Keratinocyte (primary cell): ENCODE results near the gene TRIM60.
"Not testable (repeated sequence)": the region's sequence is repeated elsewhere in the genome, so short reads cannot be mapped to it uniquely, and the experiment has no call there.

Experiments
- EZH2 ChIP-seq: IDR thresholded peaks from one replicate; pipeline ENCODE4 v1.6.1; 2012; ENCODE audit warnings: inconsistent platforms, mild to moderate bottlenecking, low read length, moderate library complexity
- TF ChIP-seq, protein P1 (sequence below), 3 experiments: IDR thresholded peaks in 1 of 3; conservative IDR thresholded peaks in 1 of 3; optimal IDR thresholded peaks in 1 of 3; 2 replicates in 2 of 3; 3 replicates in 1 of 3; pipeline versions ENCODE3 to v1.5.1; 2011; ENCODE audit warnings: low read length in 3 of 3, mild to moderate bottlenecking in 3 of 3, moderate library complexity in 2 of 3, control low read depth in 1 of 3, inconsistent platforms in 1 of 3; ENCODE audit not compliant: insufficient read depth in 2 of 3; ENCODE audit errors: extremely low read depth in 1 of 3

- TF ChIP-seq, protein P1, sequence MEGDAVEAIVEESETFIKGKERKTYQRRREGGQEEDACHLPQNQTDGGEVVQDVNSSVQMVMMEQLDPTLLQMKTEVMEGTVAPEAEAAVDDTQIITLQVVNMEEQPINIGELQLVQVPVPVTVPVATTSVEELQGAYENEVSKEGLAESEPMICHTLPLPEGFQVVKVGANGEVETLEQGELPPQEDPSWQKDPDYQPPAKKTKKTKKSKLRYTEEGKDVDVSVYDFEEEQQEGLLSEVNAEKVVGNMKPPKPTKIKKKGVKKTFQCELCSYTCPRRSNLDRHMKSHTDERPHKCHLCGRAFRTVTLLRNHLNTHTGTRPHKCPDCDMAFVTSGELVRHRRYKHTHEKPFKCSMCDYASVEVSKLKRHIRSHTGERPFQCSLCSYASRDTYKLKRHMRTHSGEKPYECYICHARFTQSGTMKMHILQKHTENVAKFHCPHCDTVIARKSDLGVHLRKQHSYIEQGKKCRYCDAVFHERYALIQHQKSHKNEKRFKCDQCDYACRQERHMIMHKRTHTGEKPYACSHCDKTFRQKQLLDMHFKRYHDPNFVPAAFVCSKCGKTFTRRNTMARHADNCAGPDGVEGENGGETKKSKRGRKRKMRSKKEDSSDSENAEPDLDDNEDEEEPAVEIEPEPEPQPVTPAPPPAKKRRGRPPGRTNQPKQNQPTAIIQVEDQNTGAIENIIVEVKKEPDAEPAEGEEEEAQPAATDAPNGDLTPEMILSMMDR (optimal IDR thresholded peaks at IDR 0.05 in 1 of 3, IDR thresholded peaks at IDR 0.05 in 1 of 3, conservative IDR thresholded peaks at IDR 0.05 in 1 of 3; ENCODE audit: extremely low read depth in 1 of 3, insufficient read depth in 2 of 3, low read length in 3 of 3) = not testable (repeated sequence)
- not testable (repeated sequence) for TF ChIP-seq EZH2
Observed at GRCh38 chr4:164990786-164991185, 41.0 kb upstream of the TRIM60 start.
